NCI-H82 (cell line): ENCODE data around the gene AFF2.

Experiments used
- DNase-seq: peaks from one replicate; lab custom pipeline; 2025; lab: John Stamatoyannopoulos, UW

AFF2 gene

GRCh38 chrX:148582353-148582752, 81.9 kb downstream of the AFF2 start:
- no peak for DNase-seq

GRCh38 chrX:148588649-148589310, 88.4 kb downstream of the AFF2 start:
- DNase-seq: no peak

- no peak for DNase-seq
Measured at GRCh38 chrX:148592595-148592994, 92.2 kb downstream of the AFF2 start.

GRCh38 chrX:148593146-148593545, 92.7 kb downstream of the AFF2 start:
- DNase-seq: no peak

- no peak for DNase-seq
Measured at GRCh38 chrX:148593987-148594386, 93.6 kb downstream of the AFF2 start.

- peak; percentile 23 for DNase-seq
Measured at GRCh38 chrX:148599404-148599803, 99.0 kb downstream of the AFF2 start.

- peak; percentile 96 for DNase-seq
Measured at GRCh38 chrX:148600131-148600530, 99.7 kb downstream of the AFF2 start.

GRCh38 chrX:148600581-148600980, 100.2 kb downstream of the AFF2 start:
- peak; percentile 83 for DNase-seq

- DNase-seq: peak; percentile 56
Measured at GRCh38 chrX:148601034-148601433, 100.6 kb downstream of the AFF2 start.

- DNase-seq: peak; percentile 80
Measured at GRCh38 chrX:148609515-148610327, 109.3 kb downstream of the AFF2 start.

GRCh38 chrX:148610328-148610698, 109.9 kb downstream of the AFF2 start:
- DNase-seq: no peak

- DNase-seq: peak; percentile 12
Measured at GRCh38 chrX:148611993-148612392, 111.6 kb downstream of the AFF2 start.

- DNase-seq: peak; percentile 19
Measured at GRCh38 chrX:148612431-148612830, 112.0 kb downstream of the AFF2 start.

GRCh38 chrX:148613636-148614035, 113.2 kb downstream of the AFF2 start:
- no peak for DNase-seq

GRCh38 chrX:148615491-148615890, 115.1 kb downstream of the AFF2 start:
- DNase-seq: no peak

GRCh38 chrX:148618470-148619445, 118.3 kb downstream of the AFF2 start:
- DNase-seq: no peak

GRCh38 chrX:148620023-148620422, 119.6 kb downstream of the AFF2 start:
- no peak for DNase-seq

GRCh38 chrX:148624951-148625474, 124.6 kb downstream of the AFF2 start:
- peak; percentile 35 for DNase-seq

- DNase-seq: no peak
Measured at GRCh38 chrX:148628621-148629020, 128.2 kb downstream of the AFF2 start.

- no peak for DNase-seq
Measured at GRCh38 chrX:148629434-148629833, 129.0 kb downstream of the AFF2 start.

GRCh38 chrX:148632444-148632843, 132.0 kb downstream of the AFF2 start:
- DNase-seq: no peak
